Measurements from ENCODE around the gene ABCB11.

DNA sequence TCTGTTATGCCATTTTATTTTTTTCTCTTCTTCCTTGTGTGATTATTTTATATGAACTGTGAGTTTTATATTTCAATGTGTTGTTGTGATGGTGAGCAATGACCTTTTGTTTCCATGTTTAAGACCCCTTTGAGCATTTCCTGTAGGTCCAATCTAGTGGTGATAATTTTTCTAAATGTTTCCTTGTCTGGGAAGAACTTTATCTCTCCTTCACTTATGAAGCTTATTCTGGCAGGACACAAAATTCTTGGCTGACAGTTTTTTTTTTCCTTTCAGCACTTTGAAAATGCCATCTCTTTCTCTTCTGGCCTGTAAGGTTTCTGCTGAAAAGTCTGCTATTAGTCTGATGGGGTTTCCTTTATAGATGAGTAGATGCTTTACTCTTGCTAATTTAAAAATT lies 76.9 kb downstream of the ABCB11 start:
- TF ChIP-seq POLR2A (IDR thresholded peaks at IDR 0.05; ENCODE audit: extremely low read depth, insufficient read length), result no peak
- TF ChIP-seq, protein P1, sequence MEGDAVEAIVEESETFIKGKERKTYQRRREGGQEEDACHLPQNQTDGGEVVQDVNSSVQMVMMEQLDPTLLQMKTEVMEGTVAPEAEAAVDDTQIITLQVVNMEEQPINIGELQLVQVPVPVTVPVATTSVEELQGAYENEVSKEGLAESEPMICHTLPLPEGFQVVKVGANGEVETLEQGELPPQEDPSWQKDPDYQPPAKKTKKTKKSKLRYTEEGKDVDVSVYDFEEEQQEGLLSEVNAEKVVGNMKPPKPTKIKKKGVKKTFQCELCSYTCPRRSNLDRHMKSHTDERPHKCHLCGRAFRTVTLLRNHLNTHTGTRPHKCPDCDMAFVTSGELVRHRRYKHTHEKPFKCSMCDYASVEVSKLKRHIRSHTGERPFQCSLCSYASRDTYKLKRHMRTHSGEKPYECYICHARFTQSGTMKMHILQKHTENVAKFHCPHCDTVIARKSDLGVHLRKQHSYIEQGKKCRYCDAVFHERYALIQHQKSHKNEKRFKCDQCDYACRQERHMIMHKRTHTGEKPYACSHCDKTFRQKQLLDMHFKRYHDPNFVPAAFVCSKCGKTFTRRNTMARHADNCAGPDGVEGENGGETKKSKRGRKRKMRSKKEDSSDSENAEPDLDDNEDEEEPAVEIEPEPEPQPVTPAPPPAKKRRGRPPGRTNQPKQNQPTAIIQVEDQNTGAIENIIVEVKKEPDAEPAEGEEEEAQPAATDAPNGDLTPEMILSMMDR (IDR thresholded peaks at IDR 0.05; ENCODE audit: low read depth, low read length), result no peak
- TF ChIP-seq, protein P2, sequence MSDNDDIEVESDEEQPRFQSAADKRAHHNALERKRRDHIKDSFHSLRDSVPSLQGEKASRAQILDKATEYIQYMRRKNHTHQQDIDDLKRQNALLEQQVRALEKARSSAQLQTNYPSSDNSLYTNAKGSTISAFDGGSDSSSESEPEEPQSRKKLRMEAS (IDR thresholded peaks at IDR 0.05; ENCODE audit: low read depth, low read length), result no peak
- TF ChIP-seq MYC (IDR thresholded peaks at IDR 0.05; ENCODE audit: low read depth, low read length), result no peak
